HepG2 (cell line): ENCODE results near the gene PARD3. TPM values are rescaled to one million over a fixed set of nuclear protein-coding genes. Genes with fewer than 3 reads are reported as not detected.

Experiments
- ATAC-seq: fragments of 200-7000 bp; cut with Tn5 transposase; 3 replicates; pipeline ENCODE4 v1.9.1; 2020; ENCODE audit warnings: mild to moderate bottlenecking, moderate library complexity
- BruUV-seq: library from RNA; stranded (reverse); fragments of 400-500 nt; replicated peaks from 2 replicates; lab custom pipeline; 2021; lab: Mats Ljungman, UMichigan
- CTCF ChIA-PET: fragments of 300-600 bp; formaldehyde crosslinking; extraction: SDS; loops from one replicate; lab custom pipeline; 2021; ENCODE audit warnings: low total read pairs, inconsistent platforms, low intra/inter-chr PET ratio; lab: Yijun Ruan, JAX
- POLR2A ChIA-PET: fragments of 350-600 bp; sonication (Branson Sonifier 250); formaldehyde crosslinking; loops from one replicate; lab custom pipeline; 2020; ENCODE audit warnings: antibody characterized with exemption, inconsistent platforms; lab: Yijun Ruan, JAX
- DNase-seq: peaks from one replicate; pipeline ENCODE4 v3.0.0-alpha.2; 2015; ENCODE audit warnings: low spot score
- FAIRE-seq: peaks from 3 replicates; lab custom pipeline; 2011; peaks lifted over from hg19 to GRCh38; lab: Jason Lieb, UNC
- H2AFZ ChIP-seq: one replicate; pipeline ENCODE4 v1.6.1; 2011; ENCODE audit warnings: low read length, inconsistent platforms
- H3K27ac ChIP-seq: fragments of 300-600 bp; 3 replicates; pipeline ENCODE4 v1.8.0; 2011; ENCODE audit warnings: mixed run types, mild to moderate bottlenecking, mixed read lengths, low read length, inconsistent platforms; ENCODE audit not compliant: insufficient read depth; ENCODE audit errors: extremely low read length
- H3K27me3 ChIP-seq, 2 experiments: fragments of 200-600 bp in 1 of 2; 2 replicates in 1 of 2; 3 replicates in 1 of 2; pipeline versions ENCODE4 v1.6.0 to v1.8.0; 2011; ENCODE audit warnings: low read length in 2 of 2, mild to moderate bottlenecking in 2 of 2, moderate library complexity in 2 of 2, inconsistent platforms in 1 of 2; ENCODE audit not compliant: insufficient read depth in 2 of 2, control insufficient read depth in 1 of 2
- H3K36me3 ChIP-seq, 2 experiments: fragments of 200-600 bp in 1 of 2; replicated peaks in 1 of 2; 2 replicates in 1 of 2; 3 replicates in 1 of 2; pipeline versions ENCODE4 v1.5.1 to v1.8.0; 2011; ENCODE audit warnings: low read length in 2 of 2, inconsistent platforms in 1 of 2; ENCODE audit not compliant: insufficient read depth in 2 of 2, control insufficient read depth in 1 of 2
- H3K4me1 ChIP-seq: 2 replicates; pipeline ENCODE4 v1.5.1; 2012; ENCODE audit warnings: low read length, inconsistent platforms; ENCODE audit not compliant: insufficient read depth
- H3K4me2 ChIP-seq: 2 replicates; pipeline ENCODE4 v1.6.0; 2011; ENCODE audit warnings: low read depth, low read length, inconsistent platforms
- H3K4me3 ChIP-seq, 3 experiments: fragments of 200-600 bp in 1 of 3; sonication (generic), shearing (Covaris generic) in 1 of 3; replicated peaks in 1 of 3; 2 replicates each; pipeline ENCODE4 v1.5.1; 2011 to 2016; ENCODE audit warnings: low read length in 3 of 3, inconsistent platforms in 2 of 3, low read depth in 2 of 3, mild to moderate bottlenecking in 2 of 3, control low read depth in 1 of 3, mixed read lengths in 1 of 3; ENCODE audit not compliant: insufficient read depth in 1 of 3
- H3K79me2 ChIP-seq: one replicate; pipeline ENCODE4 v1.6.1; 2011; ENCODE audit warnings: low read length, inconsistent platforms; ENCODE audit not compliant: insufficient read depth
- H3K9ac ChIP-seq: 2 replicates; pipeline ENCODE4 v1.6.0; 2011; ENCODE audit warnings: mild to moderate bottlenecking, low read depth, low read length, inconsistent platforms; ENCODE audit not compliant: insufficient read depth
- H3K9me3 ChIP-seq: 2 replicates; pipeline ENCODE4 v1.5.1; 2012; ENCODE audit warnings: mild to moderate bottlenecking, low read length
- H4K20me1 ChIP-seq: 2 replicates; pipeline ENCODE4 v1.6.0; 2011; ENCODE audit warnings: inconsistent platforms, mild to moderate bottlenecking, low read length, moderate library complexity; ENCODE audit not compliant: insufficient read depth
- JDP2 ChIP-seq: sonication (generic); formaldehyde crosslinking; IDR thresholded peaks from 2 replicates; pipeline ENCODE4 v1.8.1; 2022; ENCODE audit warnings: missing genetic modification reagents, borderline replicate concordance
- POGZ ChIP-seq: sonication (generic); formaldehyde crosslinking; IDR thresholded peaks from 2 replicates; pipeline ENCODE4 v1.4.0; 2020; ENCODE audit warnings: mild to moderate bottlenecking, missing genetic modification reagents
- SOX13 ChIP-seq, 3 experiments: fragments of 450-650 bp in 1 of 3; sonication (generic) in 1 of 3; formaldehyde crosslinking in 1 of 3; IDR thresholded peaks in 2 of 3; conservative IDR thresholded peaks in 1 of 3; 2 replicates each; pipeline versions ENCODE4 v1.5.0 to v1.6.1; 2016 to 2020; ENCODE audit warnings: antibody characterized with exemption in 1 of 3, mild to moderate bottlenecking in 1 of 3, missing compliant biosample characterization in 1 of 3, missing genetic modification reagents in 1 of 3, moderate library complexity in 1 of 3
- TP53 ChIP-seq: sonication (generic); formaldehyde crosslinking; conservative IDR thresholded peaks from 2 replicates; pipeline ENCODE4 v1.4.0; 2020; ENCODE audit warnings: missing genetic modification reagents
- ZFP82 ChIP-seq: sonication (generic); formaldehyde crosslinking; IDR thresholded peaks from 2 replicates; pipeline ENCODE4 v1.5.1; 2020; ENCODE audit warnings: mild to moderate bottlenecking, missing genetic modification reagents, borderline replicate concordance
- ZNF20 ChIP-seq: sonication (generic); formaldehyde crosslinking; IDR thresholded peaks from 2 replicates; pipeline ENCODE4 v1.4.0; 2020; ENCODE audit warnings: mild to moderate bottlenecking, moderate library complexity, missing genetic modification reagents
- ZNF367 ChIP-seq: sonication (generic); formaldehyde crosslinking; IDR thresholded peaks from 2 replicates; pipeline ENCODE4 v1.4.0; 2020; ENCODE audit warnings: missing genetic modification reagents, borderline replicate concordance
- ZZZ3 ChIP-seq: sonication (generic); formaldehyde crosslinking; IDR thresholded peaks from 2 replicates; pipeline ENCODE4 v1.4.0; 2020; ENCODE audit warnings: missing genetic modification reagents, mild to moderate bottlenecking, borderline replicate concordance
- WGBS: methylation state at CpG from one replicate; pipeline ENCODE4 v1.1.6; 2017; ENCODE audit warnings: low lambda C conversion rate; 5-methylcytosine and 5-hydroxymethylcytosine counted together
- in situ Hi-C: cut with HindIII; loops from 2 replicates; pipeline ENCODE4 v1.10.0; 2017; ENCODE audit warnings: low pct_unique_long_range_greater_than_20kb; ENCODE audit not compliant: extremely low pct_ligation_motif_present
- intact Hi-C: fragments of 100-400 bp; cut with micrococcal nuclease; formaldehyde crosslinking; loops from one replicate; pipeline ENCODE4 v1.10.0; 2022; ENCODE audit not compliant: unreplicated experiment
- polyA plus RNA-seq, 8 experiments: library from polyadenylated mRNA; depleted of rRNA in 3 of 8; stranded (reverse) in 7 of 8; unstranded in 1 of 8; fragments of >200 nt; fragmentation: Illumina TruSeq in 4 of 8; extraction: Trizol in 4 of 8; gene quantifications; 2 replicates each; pipeline versions ENCODE4 v1.2.1 to v1.2.3, GENCODE V29; 2011 to 2016; ENCODE audit warnings: low read depth in 4 of 8, missing spikeins in 1 of 8, mixed read lengths in 1 of 8; ENCODE audit not compliant: insufficient read depth in 1 of 8
- total RNA-seq, 5 experiments: library from RNA; depleted of rRNA; stranded (reverse); fragments of >200 nt; fragmentation: Illumina TruSeq; extraction: Trizol; gene quantifications; 2 replicates each; pipeline ENCODE4 v1.2.3, GENCODE V29; 2016; ENCODE audit warnings: low read depth in 1 of 5
- TF ChIP-seq, protein P1 (sequence below): IDR thresholded peaks from 2 replicates; pipeline ENCODE4 v1.6.1; 2016; ENCODE audit warnings: low read depth
- TF ChIP-seq, protein P2 (sequence below): IDR thresholded peaks from 2 replicates; pipeline ENCODE4 v1.6.1; 2016; ENCODE audit warnings: mild to moderate bottlenecking

PARD3 gene
- total and polyA plus RNA-seq, 2 of the 13 experiments (the other 11 are each of a cell fraction or from before 2014, with no cell fraction given): 40.9 to 60.0 TPM

DNA sequence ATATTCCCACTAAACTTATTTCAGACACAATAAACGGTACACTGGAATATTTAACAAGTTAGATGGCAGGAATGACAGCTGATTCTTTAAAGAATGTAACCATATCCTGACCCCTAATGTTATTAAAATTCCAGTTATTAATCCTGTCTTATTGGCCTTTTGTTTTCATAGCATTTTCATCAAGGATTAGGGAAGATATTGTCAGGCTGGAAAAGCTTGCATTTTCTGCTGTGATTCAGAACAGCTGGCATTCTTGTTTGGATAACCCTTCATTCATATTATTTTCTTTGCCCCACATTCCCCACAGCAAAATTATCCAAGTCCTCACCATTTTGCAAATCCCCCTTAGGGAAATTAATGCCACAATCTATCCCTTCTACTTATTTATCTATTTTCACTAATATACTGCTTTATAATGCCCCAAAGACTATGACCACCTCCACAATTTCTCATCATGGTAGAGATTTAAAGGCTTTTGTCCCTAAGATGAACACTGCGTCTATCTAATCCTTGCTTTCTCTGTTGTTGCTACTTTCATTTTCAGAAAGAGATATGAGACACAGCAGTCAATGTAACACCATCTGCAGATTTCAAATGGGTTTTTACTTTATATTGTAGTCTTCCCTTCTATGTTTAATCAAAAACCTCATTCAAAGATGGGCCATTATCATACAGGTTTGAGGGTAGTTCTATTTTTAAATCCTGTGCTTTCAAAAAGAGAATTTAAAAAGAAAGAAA lies 475.1 kb downstream of the PARD3 start:
- no peak for ATAC-seq
- Histone ChIP-seq H4K20me1 (no peaks in the 10 kb centered on the region), H3K9me3 (no peaks in the 10 kb centered on the region), H3K36me3 (peaks cover 4 to 7% of the 10 kb centered on the region in 2 experiments; a peak in 3 of 5 replicates), H3K27ac (no peak overlapping the region), H3K4me1 (peaks cover 18% of the 10 kb centered on the region), H2AFZ (no peak overlapping the region), H3K4me3 (no peak overlapping the region), H3K27me3 (no peaks in the 10 kb centered on the region), H3K4me2 (no peak overlapping the region), H3K9ac (no peak overlapping the region), H3K79me2 (no peaks in the 10 kb centered on the region)
- no TSS peak for BruUV-seq
- TF ChIP-seq ZNF367 (CRISPR knock-in tag) (no peak), TP53 (CRISPR knock-in tag) (no peak), SOX13 (IDR thresholded peaks at IDR 0.05) (no peak), SOX13 (CRISPR knock-in tag; conservative IDR thresholded peaks at IDR 0.05 in 1 of 2, IDR thresholded peaks at IDR 0.05 in 1 of 2) (no peak), POGZ (CRISPR knock-in tag) (no peak), ZZZ3 (CRISPR knock-in tag) (no peak), ZFP82 (no peak), JDP2 (CRISPR knock-in tag) (no peak), ZNF20 (CRISPR knock-in tag) (no peak)
- TF ChIP-seq, protein P1, sequence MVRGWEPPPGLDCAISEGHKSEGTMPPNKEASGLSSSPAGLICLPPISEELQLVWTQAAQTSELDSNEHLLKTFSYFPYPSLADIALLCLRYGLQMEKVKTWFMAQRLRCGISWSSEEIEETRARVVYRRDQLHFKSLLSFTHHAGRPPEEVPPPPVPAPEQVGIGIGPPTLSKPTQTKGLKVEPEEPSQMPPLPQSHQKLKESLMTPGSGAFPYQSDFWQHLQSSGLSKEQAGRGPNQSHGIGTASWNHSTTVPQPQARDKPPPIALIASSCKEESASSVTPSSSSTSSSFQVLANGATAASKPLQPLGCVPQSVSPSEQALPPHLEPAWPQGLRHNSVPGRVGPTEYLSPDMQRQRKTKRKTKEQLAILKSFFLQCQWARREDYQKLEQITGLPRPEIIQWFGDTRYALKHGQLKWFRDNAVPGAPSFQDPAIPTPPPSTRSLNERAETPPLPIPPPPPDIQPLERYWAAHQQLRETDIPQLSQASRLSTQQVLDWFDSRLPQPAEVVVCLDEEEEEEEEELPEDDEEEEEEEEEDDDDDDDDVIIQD (CRISPR knock-in tag): no peak
- TF ChIP-seq, protein P2, sequence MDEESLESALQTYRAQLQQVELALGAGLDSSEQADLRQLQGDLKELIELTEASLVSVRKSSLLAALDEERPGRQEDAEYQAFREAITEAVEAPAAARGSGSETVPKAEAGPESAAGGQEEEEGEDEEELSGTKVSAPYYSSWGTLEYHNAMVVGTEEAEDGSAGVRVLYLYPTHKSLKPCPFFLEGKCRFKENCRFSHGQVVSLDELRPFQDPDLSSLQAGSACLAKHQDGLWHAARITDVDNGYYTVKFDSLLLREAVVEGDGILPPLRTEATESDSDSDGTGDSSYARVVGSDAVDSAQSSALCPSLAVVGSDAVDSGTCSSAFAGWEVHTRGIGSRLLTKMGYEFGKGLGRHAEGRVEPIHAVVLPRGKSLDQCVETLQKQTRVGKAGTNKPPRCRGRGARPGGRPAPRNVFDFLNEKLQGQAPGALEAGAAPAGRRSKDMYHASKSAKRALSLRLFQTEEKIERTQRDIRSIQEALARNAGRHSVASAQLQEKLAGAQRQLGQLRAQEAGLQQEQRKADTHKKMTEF (CRISPR knock-in tag): no peak
- DNase-seq: no peak
- POLR2A ChIA-PET: no interaction called here
- WGBS: 99% methylated on average over 2 of the region's 2 CpGs
- FAIRE-seq: no peak
- CTCF ChIA-PET: no interaction called here
- intact Hi-C loops: no loop called here
- in situ Hi-C loops: no loop called here
